DLD1 (cell line): ENCODE data around the gene MPV17L2.
"Not testable (repeated sequence)": the region's sequence is repeated elsewhere in the genome, so short reads cannot be mapped to it uniquely, and the experiment has no call there.

Experiments used
- in situ Hi-C: cut with HindIII; loops from 2 replicates; pipeline ENCODE4 v1.10.0; 2017; ENCODE audit warnings: low sequenced_read_pairs

Gene MPV17L2

DNA sequence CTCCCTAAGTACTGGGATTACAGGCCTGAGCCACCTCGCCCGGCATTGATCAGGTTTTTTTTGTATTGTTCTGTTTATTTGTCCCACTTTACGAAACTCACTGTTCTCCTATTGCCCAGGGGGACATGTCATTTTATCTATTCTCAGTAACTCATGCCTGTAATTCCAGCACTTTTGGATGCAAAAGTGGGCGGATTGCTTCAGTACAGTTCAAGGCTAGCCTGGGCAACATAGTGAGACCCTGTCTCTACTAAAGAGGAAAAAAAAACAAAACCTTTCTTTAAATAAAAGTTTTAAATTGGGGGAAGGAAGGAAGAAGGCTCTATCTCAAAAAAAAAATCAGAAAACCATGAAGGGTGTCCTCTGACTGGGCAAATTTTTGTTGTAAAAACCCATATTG lies 2.7 kb upstream of the MPV17L2 start:
- in situ Hi-C loops: no loop called here

DNA sequence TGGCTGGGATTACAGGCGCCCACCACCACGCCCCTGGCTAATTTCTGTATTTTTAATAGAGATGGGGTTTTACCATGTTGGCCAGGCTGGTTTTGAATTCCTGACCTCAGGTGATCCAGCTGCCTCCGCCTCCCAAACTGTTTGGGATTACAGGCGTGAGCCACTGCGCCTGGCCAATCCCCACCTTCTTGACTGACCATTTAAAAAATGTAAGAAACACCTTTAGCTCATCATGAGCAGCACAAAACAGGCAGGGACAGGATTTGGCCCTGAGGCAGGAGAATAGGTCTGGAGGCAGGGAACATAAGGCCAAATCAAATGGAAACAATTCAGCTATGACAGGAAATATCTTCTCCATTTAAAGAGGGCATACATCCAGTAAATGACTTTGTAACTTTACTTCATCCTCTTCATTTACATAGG lies 1.4 kb upstream of the MPV17L2 start:
- in situ Hi-C loops: no loop called here

DNA sequence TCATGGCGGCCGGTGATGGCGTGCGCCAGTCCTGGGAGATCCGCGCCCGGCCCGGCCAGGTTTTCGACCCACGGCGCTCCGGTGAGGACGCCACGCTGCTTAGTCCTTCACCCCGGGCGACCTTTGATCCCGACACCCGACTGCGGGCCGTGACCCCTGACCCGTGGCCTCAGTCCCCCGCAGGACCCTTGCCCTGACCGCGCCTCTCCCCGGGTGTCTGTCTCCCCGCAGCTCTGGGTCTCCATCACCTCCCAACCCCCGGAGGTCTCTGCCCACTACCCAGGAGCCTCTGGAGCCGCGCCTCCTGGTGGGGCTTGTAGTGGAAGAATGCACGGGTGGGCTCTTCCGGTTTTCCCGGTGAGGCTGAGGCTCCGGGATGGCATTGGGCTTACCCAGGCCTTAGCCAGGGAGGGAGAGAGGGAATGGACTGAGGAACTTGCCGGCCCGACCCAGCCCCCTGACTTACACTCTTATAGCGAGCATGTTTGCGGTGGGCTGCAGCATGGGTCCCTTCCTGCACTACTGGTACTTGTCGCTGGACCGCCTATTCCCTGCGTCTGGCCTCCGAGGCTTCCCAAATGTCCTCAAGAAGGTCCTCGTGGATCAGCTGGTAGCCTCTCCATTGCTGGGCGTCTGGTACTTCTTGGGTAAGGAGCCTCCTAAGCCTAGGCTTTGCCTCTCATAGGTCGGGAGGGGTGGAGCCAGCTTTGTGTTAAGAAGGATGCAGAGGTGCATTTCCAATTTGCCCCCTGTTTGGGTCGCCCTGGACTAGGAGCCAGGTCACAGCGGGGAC lies 566 bp downstream of the MPV17L2 start:
- in situ Hi-C loops: no loop called here

DNA sequence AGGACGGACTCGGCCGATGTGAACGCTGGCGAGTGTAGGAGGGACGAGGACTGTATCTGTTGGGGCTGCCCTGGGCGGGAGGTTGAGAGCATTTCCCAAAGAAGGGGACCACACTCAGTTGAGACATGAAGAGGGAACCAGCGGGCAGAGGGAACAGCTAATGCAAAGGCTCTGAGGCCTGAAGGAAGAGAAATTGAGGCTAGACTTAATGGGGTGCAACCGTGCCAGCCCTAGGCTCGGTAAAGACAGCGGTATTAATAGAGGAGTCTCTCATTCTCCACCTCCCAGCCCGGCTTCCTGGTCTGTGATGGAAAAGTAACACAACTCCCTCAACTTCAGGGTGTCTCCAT lies 1.1 kb downstream of the MPV17L2 start:
- in situ Hi-C loops: no loop called here

DNA sequence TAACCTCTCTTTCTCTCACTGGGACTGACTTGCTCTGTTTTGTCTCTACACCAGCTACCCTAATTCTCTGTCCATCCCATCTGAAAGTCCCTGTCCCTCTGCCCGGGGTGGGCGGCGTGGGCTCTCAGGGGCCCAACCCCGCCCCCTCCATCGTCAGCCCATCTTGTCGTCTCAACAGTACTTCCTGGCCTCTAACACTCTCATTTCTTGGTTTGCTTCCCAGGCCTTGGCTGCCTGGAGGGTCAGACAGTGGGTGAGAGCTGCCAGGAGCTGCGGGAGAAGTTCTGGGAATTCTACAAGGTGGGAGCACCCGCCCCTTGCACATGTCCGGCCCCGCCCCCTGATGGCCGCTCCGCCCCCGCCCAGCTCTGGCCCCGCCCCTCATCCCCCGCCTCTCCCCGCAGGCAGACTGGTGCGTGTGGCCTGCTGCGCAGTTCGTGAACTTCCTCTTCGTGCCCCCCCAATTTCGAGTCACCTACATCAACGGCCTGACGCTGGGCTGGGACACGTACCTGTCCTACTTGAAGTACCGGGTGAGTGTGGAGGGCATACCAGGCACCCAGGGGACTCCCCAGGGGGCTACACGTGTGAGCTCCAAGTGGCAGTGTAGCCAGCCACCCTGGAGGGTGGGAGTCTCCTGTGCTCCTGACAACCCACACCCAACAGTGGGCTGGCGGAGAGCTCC lies 1.7 kb downstream of the MPV17L2 start:
- in situ Hi-C loops: no loop called here

DNA sequence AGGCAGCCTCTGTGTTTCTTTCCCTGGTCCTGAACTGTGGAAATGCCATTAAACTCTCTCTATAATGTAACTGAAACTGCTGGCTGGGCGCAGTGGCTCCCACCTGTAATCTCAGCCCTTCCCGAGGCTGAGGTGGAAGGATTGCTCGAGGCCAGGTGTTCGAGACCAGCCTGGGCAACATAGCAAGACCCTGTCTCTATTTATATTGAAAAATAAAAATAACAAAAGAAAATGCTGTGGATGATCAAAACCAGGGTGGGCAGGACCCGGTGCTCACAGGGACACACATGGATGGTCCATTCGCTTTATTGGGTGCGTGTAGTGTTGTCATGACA lies 3.5 kb downstream of the MPV17L2 start:
- in situ Hi-C loops: no loop called here

DNA sequence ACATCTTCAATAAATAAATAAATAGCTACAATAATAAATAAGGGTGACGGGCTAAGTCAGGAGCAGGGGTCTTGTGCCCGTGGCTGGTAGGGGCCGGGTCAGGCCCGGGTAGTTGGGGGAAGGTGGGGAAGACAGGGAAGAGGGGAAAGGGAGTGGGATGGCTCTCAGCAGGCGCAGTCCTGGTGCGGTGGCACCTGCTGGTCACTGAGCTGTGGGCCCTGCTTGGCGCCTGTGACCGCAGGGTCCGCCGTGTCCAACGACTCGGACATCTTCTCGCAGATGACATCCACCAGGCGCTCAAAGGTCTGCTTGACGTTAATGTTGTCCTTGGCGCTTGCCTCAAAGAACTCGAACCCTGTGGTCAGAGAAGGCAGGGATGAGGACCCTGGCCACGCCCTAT lies 4.3 kb downstream of the MPV17L2 start:
- in situ Hi-C loops: no loop called here

DNA sequence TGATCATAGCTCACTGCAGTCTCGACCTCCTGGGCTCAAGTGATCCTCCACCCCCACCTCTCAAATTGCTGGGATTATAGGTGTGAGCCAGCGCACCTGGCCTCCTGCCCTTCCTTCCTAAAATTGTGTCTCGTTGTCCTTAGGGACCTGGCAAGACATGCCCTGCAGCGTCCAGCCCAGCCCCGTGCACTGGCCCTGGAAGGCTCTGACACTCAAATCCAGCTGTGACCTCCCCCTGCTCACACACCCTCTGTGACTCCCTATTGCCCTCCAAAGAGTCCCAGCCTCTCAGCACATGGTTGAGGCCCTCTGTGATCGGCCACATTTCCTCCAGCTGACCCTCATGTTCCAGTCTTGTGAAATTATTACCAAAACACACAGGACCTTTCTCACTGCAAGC lies 4.9 kb downstream of the MPV17L2 start:
- in situ Hi-C loops: no loop called here

DNA sequence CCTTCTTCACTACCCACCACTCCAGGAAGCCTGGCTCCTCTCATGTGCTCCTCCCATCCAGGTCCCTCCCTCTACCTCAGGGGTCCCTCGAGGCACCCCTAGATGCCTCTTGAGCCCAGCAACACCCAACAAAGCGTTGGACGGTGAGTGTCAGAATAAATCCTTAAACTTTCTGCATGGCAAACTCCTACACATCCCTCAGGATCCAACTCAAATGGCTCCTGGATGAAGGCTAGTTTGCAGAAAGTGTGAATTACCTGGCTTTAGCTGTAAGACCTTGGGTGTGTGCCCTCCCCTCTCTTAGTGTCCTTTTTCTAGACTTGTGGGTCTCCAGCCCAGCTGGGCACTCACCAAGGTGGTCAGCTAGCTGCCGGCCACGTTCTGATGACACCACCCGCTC lies 5.4 kb downstream of the MPV17L2 start:
- in situ Hi-C loops: no loop called here

DNA sequence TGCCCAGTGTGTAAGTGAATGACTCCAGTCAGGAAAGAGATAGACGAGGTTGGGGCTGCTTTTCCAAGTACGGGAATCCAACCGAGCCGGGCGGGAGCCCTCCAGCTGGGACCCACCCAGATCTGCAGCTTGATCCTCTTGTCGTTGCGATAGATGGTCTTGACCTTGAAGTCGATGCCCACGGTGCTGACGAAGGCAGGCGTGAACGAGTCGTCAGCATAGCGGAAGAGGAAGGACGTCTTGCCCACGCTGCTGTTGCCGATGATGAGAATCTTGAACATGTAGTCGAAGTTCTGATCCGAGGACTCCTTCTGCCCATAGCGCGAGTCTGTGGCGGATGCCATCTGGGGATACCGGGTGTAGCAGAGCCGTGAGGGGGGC lies 9.4 kb downstream of the MPV17L2 start:
- in situ Hi-C loops: no loop called here

DNA sequence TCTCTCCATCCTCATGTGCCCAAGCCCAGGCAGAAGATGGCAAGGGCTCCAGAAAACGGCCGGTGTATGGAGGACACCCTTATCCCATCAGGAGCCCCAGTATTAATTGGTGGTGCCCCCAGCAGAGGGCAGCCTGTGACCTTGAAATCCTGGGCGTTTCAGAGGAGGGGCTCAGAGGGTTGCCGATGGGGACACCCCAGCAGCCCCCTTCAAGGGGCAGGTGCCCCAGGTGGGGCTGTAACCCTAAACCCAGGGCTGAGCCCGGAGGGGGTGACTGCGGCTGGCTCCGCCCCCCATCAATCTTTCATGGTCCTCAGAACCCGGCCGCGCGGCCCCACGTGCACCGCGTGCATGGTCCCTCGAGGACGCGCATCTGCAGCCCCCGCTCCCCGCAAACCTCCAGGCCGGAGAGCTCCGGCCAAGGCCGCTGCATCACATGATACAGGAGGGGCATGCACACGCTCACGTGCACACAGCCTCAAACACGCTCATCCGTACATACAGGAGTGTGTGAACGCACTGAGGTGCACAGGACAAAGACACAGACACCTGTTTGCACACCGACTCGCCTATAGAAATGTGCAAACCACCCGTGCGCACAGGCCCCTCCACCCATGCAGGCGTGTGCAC lies 9.9 kb downstream of the MPV17L2 start:
- in situ Hi-C loops: no loop called here

DNA sequence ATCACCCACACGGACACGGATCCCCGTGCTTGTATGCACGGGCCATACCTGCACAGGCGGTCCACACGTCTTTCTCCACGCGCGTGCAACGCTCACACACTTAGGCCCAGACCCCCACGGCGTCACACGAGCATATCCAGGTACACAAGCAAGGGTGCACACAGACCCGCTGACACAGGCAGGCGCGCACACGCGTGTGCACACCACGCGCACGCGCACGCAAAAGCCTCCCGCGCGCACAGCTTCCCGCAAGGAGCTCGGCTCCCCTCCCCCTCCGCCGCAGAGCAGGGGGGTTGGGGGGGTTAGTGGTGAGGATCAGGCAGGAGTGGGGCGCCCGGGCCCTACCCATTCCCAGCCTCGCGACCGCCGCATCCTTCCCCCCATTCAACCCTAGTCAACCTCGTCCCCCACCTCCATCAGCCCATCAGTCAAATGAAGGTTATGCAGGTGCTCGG lies 10.4 kb downstream of the MPV17L2 start:
- in situ Hi-C loops: no loop called here

DNA sequence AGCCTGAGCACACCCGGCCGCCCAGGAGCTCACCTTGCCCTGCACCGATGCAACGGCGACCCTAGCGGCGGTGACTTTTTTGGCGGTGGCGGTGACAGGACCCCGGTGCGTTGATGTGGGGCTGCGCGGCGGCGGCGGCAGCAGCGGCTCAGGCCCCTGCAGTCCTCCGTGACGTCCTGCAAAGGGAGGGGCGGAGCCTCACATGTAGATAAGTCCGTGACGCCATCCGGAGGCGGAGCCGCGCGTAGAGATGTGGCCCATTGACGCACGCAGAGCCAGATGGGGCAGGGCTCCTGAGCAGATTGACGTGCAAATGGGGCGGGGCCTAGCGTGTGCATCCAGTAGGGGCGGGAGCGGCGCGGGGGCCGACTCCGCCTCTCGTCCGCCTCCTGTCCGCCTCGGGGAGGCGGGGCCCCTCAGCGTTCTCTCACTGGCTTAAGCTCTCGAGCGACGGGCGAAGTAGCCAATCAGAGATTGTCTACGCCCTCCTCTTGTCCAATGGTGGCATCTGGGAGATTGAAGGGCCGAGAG lies 10.9 kb downstream of the MPV17L2 start, which contains the start of gene RAB3A:
Gene RAB3A (minus strand): TSS at position 180 of the 531 bp plus-strand sequence. CDS start 1,302 bp downstream, outside the sequence.
- in situ Hi-C loops: no loop called here

DNA sequence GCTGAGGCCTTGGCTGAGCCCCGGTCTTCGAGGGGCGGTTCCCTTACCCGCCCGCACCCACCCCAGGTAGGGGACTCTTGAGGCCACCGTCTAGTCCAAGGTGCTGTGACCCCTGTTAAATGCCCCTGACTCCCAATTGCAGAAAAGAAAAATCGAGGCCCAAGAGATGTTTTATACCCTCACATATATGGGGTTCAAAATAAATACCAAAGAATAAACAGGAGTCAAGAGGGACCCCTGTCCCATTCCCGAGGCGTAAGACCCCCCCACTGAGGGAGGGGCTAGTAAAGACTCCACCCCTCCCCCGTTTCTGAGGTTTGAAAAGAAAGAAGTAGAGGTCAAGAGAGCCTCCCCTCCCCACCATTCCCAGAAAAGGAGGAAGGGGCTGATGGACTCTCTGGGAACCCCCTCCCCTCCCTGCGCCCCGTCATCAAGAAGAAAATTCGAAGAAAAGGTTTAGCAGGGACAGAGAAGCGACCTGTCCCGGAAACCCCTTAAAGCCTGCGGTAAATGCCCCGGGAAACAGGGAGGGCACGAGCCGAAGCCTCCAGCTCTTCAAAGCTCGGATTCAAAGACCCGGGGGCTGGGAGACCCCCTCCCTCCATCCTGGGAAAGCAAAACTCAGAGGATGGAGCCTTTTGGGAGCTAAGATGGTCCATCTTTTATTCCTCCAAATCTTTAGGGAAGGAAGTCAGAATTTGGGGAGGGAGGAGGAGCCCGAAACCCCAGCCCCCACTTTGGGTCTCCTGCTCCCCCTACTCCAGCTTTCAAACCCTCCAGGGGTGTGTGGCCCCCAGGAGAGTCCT lies 11.6 kb downstream of the MPV17L2 start:
- in situ Hi-C loops: no loop called here

DNA sequence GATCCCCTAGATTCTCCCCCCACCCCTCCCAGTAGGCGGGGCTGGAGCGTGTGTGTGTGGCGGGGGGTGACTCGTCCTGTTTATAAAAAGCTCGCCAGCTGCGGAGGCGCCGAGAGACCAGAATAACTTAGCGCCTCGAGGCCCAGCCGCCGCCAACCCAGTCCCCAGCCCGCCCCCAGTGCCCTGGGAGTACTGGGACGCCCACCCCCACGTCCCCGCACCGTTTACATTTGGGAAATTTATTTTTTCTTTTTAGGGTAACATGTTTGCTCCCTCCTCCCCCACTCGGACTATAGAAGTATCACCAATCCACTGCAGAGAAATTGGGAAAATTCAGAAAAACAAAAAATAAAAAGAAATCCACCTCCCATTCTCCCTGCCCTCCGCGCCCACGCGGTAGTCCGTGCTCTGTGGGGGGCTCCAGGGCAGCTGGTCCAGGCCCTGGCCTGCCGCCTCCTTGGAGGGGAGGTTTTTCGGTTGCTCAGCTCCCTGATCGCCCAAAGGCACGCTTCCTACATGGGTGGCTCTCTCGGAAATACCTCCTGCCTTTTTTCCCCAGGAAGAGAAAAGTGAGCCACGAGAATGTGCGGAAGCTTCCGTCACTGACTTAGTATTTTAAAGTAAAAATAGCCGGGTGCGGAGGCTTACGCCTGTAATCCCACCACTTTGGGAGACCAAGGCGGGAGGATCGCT lies 12.3 kb downstream of the MPV17L2 start:
- in situ Hi-C loops: no loop called here

DNA sequence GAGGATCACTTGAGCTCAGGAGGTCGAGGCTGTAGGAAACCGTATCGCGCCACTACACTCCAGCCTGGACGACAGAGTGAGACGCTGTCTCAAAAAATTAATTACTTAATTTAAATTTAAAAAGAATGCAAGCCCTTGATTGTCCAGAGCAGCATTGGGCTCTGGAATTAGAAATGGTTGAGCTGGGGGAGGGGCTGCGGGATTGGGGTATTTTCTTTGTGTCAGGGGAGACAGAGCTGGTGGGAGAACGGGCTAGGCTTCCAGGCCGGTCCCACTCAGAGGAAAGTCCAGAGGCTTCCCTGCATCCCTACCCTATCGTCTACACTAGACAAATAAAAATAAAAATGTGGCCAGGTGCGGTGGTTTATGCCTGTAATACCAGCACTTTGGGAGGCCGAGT lies 13.0 kb downstream of the MPV17L2 start:
- in situ Hi-C loops: no loop called here

DNA sequence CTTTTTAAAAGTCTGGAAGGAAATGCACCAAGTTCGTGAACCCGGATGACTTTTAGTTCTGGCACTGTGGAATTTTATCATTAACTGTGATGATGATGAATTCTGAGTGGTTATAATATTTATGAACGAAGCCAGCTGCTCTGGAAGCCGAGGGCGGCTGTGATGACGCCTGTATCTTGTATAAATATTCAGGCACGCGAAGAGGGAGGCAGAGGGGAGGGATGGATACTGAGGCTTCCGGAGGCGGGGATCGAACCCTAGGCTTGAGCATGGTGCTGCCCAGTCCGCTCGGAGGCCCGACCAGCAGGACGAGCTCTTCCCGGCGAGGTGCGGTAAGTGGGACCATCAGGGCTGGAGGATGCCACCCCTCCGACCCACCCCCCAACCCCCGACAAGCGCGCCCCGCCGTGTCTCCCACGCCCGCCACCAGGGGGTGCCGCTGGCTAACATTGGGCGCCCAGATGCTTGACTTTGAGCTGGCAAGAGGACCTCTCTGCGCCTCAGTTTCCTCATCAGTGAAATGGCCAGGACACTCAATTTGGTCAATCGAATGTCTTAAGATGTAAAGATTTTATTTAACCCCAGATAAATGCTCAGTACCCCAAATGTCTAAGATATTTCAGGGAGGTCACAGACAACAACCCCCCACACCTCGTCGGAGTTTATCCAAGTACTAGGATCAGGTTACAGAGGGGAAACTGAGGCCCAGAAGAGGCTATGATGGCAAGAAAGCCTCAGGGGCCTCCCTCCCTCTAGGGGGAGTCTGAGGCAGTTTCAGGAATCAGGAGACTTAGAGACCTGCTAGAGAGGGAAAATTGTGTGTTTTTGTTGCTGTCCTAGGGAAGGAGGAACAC lies 15.3 kb downstream of the MPV17L2 start:
- in situ Hi-C loops: no loop called here

DNA sequence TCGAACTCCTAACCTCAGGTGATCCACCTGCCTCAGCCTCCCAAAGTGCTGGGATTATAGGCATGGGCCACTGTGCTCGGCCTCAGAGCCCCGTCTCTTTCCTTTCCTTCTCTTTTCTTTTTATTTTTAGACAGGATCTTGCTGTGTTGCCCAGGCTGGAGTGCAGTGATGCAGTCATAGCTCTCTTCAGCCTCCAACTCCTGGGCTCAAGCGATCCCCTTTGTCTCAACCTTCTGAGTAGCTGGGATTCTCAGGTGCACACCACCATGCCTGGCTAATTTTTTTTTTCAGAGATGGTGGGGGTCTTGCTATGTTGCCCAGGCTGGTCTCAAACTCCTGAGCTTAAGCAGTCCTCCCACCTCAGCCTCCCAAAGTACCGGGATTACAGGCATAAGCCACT lies 16.9 kb downstream of the MPV17L2 start:
- in situ Hi-C loops: not testable (repeated sequence)

DNA sequence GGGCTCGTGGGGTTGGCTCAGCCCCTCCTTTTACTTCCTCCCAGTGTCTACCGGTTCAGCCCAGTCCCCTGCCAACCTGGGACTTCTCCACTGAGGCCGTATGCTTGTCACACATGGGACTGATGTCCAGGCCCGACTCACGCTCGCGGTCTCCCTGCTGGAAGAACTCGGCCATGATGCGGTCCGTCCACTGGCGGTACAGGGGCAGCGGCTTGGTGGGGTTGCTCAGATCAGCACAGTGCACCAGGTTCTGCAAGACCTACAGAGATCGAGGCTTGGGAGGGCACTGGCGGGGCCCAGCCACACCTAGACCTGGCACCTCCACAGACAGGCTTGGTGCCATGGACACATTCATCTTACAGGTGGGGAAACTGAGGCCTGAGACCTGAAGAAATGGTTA lies 18.7 kb downstream of the MPV17L2 start:
- in situ Hi-C loops: no loop called here
